ENCODE results near the gene CDH4.

Gene CDH4

GRCh38 chr20:61810066-61810737 lies 558.1 kb downstream of the CDH4 start:
- Histone ChIP-seq H3K18ac (ENCODE audit: low read length) (no peak overlapping the region), H4K12ac (ENCODE audit: low read depth, low read length) (no peak overlapping the region), H2BK5ac (ENCODE audit: low read depth, low read length, poor library complexity) (no peak overlapping the region), H4K8ac (ENCODE audit: low read depth, low read length) (no peak overlapping the region), H3K79me1 (ENCODE audit: low read length) (no peaks in the 10 kb centered on the region), H3K4me3 (ENCODE audit: low read depth, low read length) (no peak overlapping the region), H2BK12ac (ENCODE audit: low read length) (no peak overlapping the region), H3K23ac (ENCODE audit: low read length) (no peak overlapping the region), H3K9me3 (ENCODE audit: insufficient read depth, low read depth, low read length) (peaks cover 3% of the 10 kb centered on the region), H3K4me1 (ENCODE audit: control insufficient read depth in 1 of 2, insufficient read depth in 2 of 2, low read length in 2 of 2) (no peaks in the 10 kb centered on the region), H3K4ac (ENCODE audit: low read depth, low read length) (no peak overlapping the region), H4K91ac (ENCODE audit: low read depth, low read length) (no peak overlapping the region), H3K27me3 (ENCODE audit: insufficient read depth, low read length) (no peaks in the 10 kb centered on the region), H3K79me2 (ENCODE audit: control insufficient read depth, insufficient read depth, low read length, poor library complexity) (no peaks in the 10 kb centered on the region), H3K27ac (ENCODE audit: low read depth, low read length) (no peak overlapping the region), H3K14ac (ENCODE audit: low read length) (no peak overlapping the region), H2AK5ac (ENCODE audit: low read length) (no peak overlapping the region), H3K4me2 (ENCODE audit: low read length) (no peak overlapping the region), H2AFZ (ENCODE audit: insufficient read depth, low read length, poor library complexity) (no peak overlapping the region), H3K9ac (ENCODE audit: low read length) (no peak overlapping the region), H3K36me3 (ENCODE audit: control insufficient read depth in 1 of 2, insufficient read depth in 2 of 2, low read length in 2 of 2) (no peaks in the 10 kb centered on the region), H2BK120ac (ENCODE audit: insufficient read depth, low read length, poor library complexity) (no peak overlapping the region)
- no peak for DNase-seq
- WGBS (ENCODE audit: extremely low coverage, insufficient coverage, insufficient read length): no CpG with 5 or more reads among the region's 22 CpGs

GRCh38 chr20:61810738-61811135 lies 558.7 kb downstream of the CDH4 start:
- Histone ChIP-seq H4K91ac (ENCODE audit: low read depth, low read length) (no peak overlapping the region), H3K4me3 (ENCODE audit: low read depth, low read length) (no peak overlapping the region), H3K79me2 (ENCODE audit: control insufficient read depth, insufficient read depth, low read length, poor library complexity) (no peaks in the 10 kb centered on the region), H3K9me3 (ENCODE audit: insufficient read depth, low read depth, low read length) (peaks cover 3% of the 10 kb centered on the region), H3K27me3 (ENCODE audit: insufficient read depth, low read length) (no peaks in the 10 kb centered on the region), H3K79me1 (ENCODE audit: low read length) (no peaks in the 10 kb centered on the region), H3K18ac (ENCODE audit: low read length) (no peak overlapping the region), H3K4me1 (ENCODE audit: control insufficient read depth in 1 of 2, insufficient read depth in 2 of 2, low read length in 2 of 2) (no peaks in the 10 kb centered on the region), H2BK120ac (ENCODE audit: insufficient read depth, low read length, poor library complexity) (no peak overlapping the region), H3K14ac (ENCODE audit: low read length) (no peak overlapping the region), H3K9ac (ENCODE audit: low read length) (no peak overlapping the region), H2AFZ (ENCODE audit: insufficient read depth, low read length, poor library complexity) (no peak overlapping the region), H3K36me3 (ENCODE audit: control insufficient read depth in 1 of 2, insufficient read depth in 2 of 2, low read length in 2 of 2) (no peaks in the 10 kb centered on the region), H4K12ac (ENCODE audit: low read depth, low read length) (no peak overlapping the region), H4K8ac (ENCODE audit: low read depth, low read length) (no peak overlapping the region), H2BK12ac (ENCODE audit: low read length) (no peak overlapping the region), H2BK5ac (ENCODE audit: low read depth, low read length, poor library complexity) (no peak overlapping the region), H3K4me2 (ENCODE audit: low read length) (no peak overlapping the region), H3K23ac (ENCODE audit: low read length) (no peak overlapping the region), H2AK5ac (ENCODE audit: low read length) (no peak overlapping the region), H3K4ac (ENCODE audit: low read depth, low read length) (no peak overlapping the region), H3K27ac (ENCODE audit: low read depth, low read length) (no peak overlapping the region)
- DNase-seq: no peak
- WGBS (ENCODE audit: extremely low coverage, insufficient coverage, insufficient read length): no CpG with 5 or more reads among the region's 17 CpGs

GRCh38 chr20:61811166-61811565 lies 559.1 kb downstream of the CDH4 start:
- no peak overlapping the region for H3K18ac ChIP-seq (ENCODE audit: low read length)
- no peak overlapping the region for H3K4ac ChIP-seq (ENCODE audit: low read depth, low read length)
- H3K9me3 ChIP-seq (ENCODE audit: insufficient read depth, low read depth, low read length): peaks cover 3% of the 10 kb centered on the region
- H2BK12ac ChIP-seq (ENCODE audit: low read length): no peak overlapping the region
- H3K9ac ChIP-seq (ENCODE audit: low read length): no peak overlapping the region
- no peak overlapping the region for H3K27ac ChIP-seq (ENCODE audit: low read depth, low read length)
- H3K14ac ChIP-seq (ENCODE audit: low read length): no peak overlapping the region
- no CpG with 5 or more reads among the region's 5 CpGs for WGBS (ENCODE audit: extremely low coverage, insufficient coverage, insufficient read length)
- no peak overlapping the region for H2BK120ac ChIP-seq (ENCODE audit: insufficient read depth, low read length, poor library complexity)
- no peak overlapping the region for H2AK5ac ChIP-seq (ENCODE audit: low read length)
- H3K79me1 ChIP-seq (ENCODE audit: low read length): no peaks in the 10 kb centered on the region
- no peak overlapping the region for H2AFZ ChIP-seq (ENCODE audit: insufficient read depth, low read length, poor library complexity)
- H4K8ac ChIP-seq (ENCODE audit: low read depth, low read length): no peak overlapping the region
- no peak overlapping the region for H4K12ac ChIP-seq (ENCODE audit: low read depth, low read length)
- no peaks in the 10 kb centered on the region for H3K4me1 ChIP-seq (ENCODE audit: control insufficient read depth in 1 of 2, insufficient read depth in 2 of 2, low read length in 2 of 2)
- H3K79me2 ChIP-seq (ENCODE audit: control insufficient read depth, insufficient read depth, low read length, poor library complexity): no peaks in the 10 kb centered on the region
- DNase-seq: no peak
- H3K27me3 ChIP-seq (ENCODE audit: insufficient read depth, low read length): no peaks in the 10 kb centered on the region
- no peaks in the 10 kb centered on the region for H3K36me3 ChIP-seq (ENCODE audit: control insufficient read depth in 1 of 2, insufficient read depth in 2 of 2, low read length in 2 of 2)
- H3K4me3 ChIP-seq (ENCODE audit: low read depth, low read length): no peak overlapping the region
- no peak overlapping the region for H3K23ac ChIP-seq (ENCODE audit: low read length)
- no peak overlapping the region for H4K91ac ChIP-seq (ENCODE audit: low read depth, low read length)
- H2BK5ac ChIP-seq (ENCODE audit: low read depth, low read length, poor library complexity): no peak overlapping the region
- no peak overlapping the region for H3K4me2 ChIP-seq (ENCODE audit: low read length)

- Histone ChIP-seq H2BK5ac (ENCODE audit: low read depth, low read length, poor library complexity) (no peak overlapping the region), H2AFZ (ENCODE audit: insufficient read depth, low read length, poor library complexity) (no peak overlapping the region)
These were observed 560.2 kb downstream of the CDH4 start for GRCh38 chr20:61812121-61812844.

More at GRCh38 chr20:61812121-61812844, 560.2 kb downstream of the CDH4 start:
- Histone ChIP-seq H3K4me1 (ENCODE audit: control insufficient read depth in 1 of 2, insufficient read depth in 2 of 2, low read length in 2 of 2) (no peaks in the 10 kb centered on the region), H3K9ac (ENCODE audit: low read length) (no peak overlapping the region), H3K4ac (ENCODE audit: low read depth, low read length) (no peak overlapping the region), H4K12ac (ENCODE audit: low read depth, low read length) (no peak overlapping the region), H4K91ac (ENCODE audit: low read depth, low read length) (no peak overlapping the region), H3K4me2 (ENCODE audit: low read length) (no peak overlapping the region), H3K9me3 (ENCODE audit: insufficient read depth, low read depth, low read length) (no peaks in the 10 kb centered on the region), H3K79me1 (ENCODE audit: low read length) (no peaks in the 10 kb centered on the region), H3K14ac (ENCODE audit: low read length) (no peak overlapping the region), H3K27me3 (ENCODE audit: insufficient read depth, low read length) (no peaks in the 10 kb centered on the region), H3K18ac (ENCODE audit: low read length) (no peak overlapping the region), H2AK5ac (ENCODE audit: low read length) (no peak overlapping the region), H3K79me2 (ENCODE audit: control insufficient read depth, insufficient read depth, low read length, poor library complexity) (no peaks in the 10 kb centered on the region), H3K4me3 (ENCODE audit: low read depth, low read length) (no peak overlapping the region), H4K8ac (ENCODE audit: low read depth, low read length) (no peak overlapping the region), H3K36me3 (ENCODE audit: control insufficient read depth in 1 of 2, insufficient read depth in 2 of 2, low read length in 2 of 2) (no peaks in the 10 kb centered on the region), H3K27ac (ENCODE audit: low read depth, low read length) (no peak overlapping the region), H3K23ac (ENCODE audit: low read length) (no peak overlapping the region), H2BK120ac (ENCODE audit: insufficient read depth, low read length, poor library complexity) (no peak overlapping the region), H2BK12ac (ENCODE audit: low read length) (no peak overlapping the region)
- no CpG with 5 or more reads among the region's 15 CpGs for WGBS (ENCODE audit: extremely low coverage, insufficient coverage, insufficient read length)
- no peak for DNase-seq
